GM18858 (cell line): ENCODE measurements around the gene HMCN1.
A peak's percentile ranks its signal among the peaks of the same experiment; 100 is the strongest.
"Not testable (repeated sequence)": the region's sequence is repeated elsewhere in the genome, so short reads cannot be mapped to it uniquely, and the experiment has no call there.

ENCODE experiments used
- ATAC-seq: cut with Tn5 transposase; IDR thresholded peaks from one replicate; pipeline ENCODE4 v1.9.1; 2021; ENCODE audit not compliant: unreplicated experiment

The HMCN1 gene

GRCh38 chr1:186125511-186125910 lies 391.3 kb downstream of the HMCN1 start:
- ATAC-seq: no peak

GRCh38 chr1:186129758-186130157 lies 395.6 kb downstream of the HMCN1 start:
- ATAC-seq: no peak

- no peak for ATAC-seq
These were observed 404.9 kb downstream of the HMCN1 start for GRCh38 chr1:186139115-186139514.

GRCh38 chr1:186139701-186140100 lies 405.5 kb downstream of the HMCN1 start:
- ATAC-seq: no peak

GRCh38 chr1:186142159-186142558 lies 408.0 kb downstream of the HMCN1 start:
- ATAC-seq: no peak

- ATAC-seq: no peak
These were observed 408.7 kb downstream of the HMCN1 start for GRCh38 chr1:186142916-186143315.

GRCh38 chr1:186143481-186143880 lies 409.3 kb downstream of the HMCN1 start:
- no peak for ATAC-seq

GRCh38 chr1:186144505-186144904 lies 410.3 kb downstream of the HMCN1 start:
- no peak for ATAC-seq

- ATAC-seq: no peak
These were observed 412.8 kb downstream of the HMCN1 start for GRCh38 chr1:186146974-186147373.

GRCh38 chr1:186149591-186149990 lies 415.4 kb downstream of the HMCN1 start:
- no peak for ATAC-seq

- ATAC-seq: no peak
These were observed 418.0 kb downstream of the HMCN1 start for GRCh38 chr1:186152227-186152619.

- no peak for ATAC-seq
These were observed 418.5 kb downstream of the HMCN1 start for GRCh38 chr1:186152620-186153239.

- no peak for ATAC-seq
These were observed 420.5 kb downstream of the HMCN1 start for GRCh38 chr1:186154651-186155050.

GRCh38 chr1:186155594-186155993 lies 421.4 kb downstream of the HMCN1 start:
- peak; percentile 69 for ATAC-seq

- not testable (repeated sequence) for ATAC-seq
These were observed 428.7 kb downstream of the HMCN1 start for GRCh38 chr1:186162895-186163294.

GRCh38 chr1:186164773-186165172 lies 430.6 kb downstream of the HMCN1 start:
- ATAC-seq: no peak

GRCh38 chr1:186165303-186165702 lies 431.1 kb downstream of the HMCN1 start:
- no peak for ATAC-seq

GRCh38 chr1:186167096-186167668 lies 433.0 kb downstream of the HMCN1 start:
- no peak for ATAC-seq

GRCh38 chr1:186175588-186175987 lies 441.4 kb downstream of the HMCN1 start:
- no peak for ATAC-seq

- ATAC-seq: peak; percentile 62
These were observed 444.3 kb downstream of the HMCN1 start for GRCh38 chr1:186178426-186179043.

- no peak for ATAC-seq
These were observed 445.0 kb downstream of the HMCN1 start for GRCh38 chr1:186179231-186179630.

- peak; percentile 46 for ATAC-seq
These were observed 449.0 kb downstream of the HMCN1 start for GRCh38 chr1:186183219-186183618.
